ENCODE measurements around the gene TFF3. TPM values are rescaled to one million over a fixed set of nuclear protein-coding genes. Genes with fewer than 3 reads are reported as not detected.

The TFF3 gene
- total and polyA plus RNA-seq, 2 of the 13 experiments (the other 11 are each of a cell fraction or from before 2014, with no cell fraction given), result 14.2 to 26.9 TPM

GRCh38 chr21:42343556-42343955, 28.3 kb upstream of the TFF3 start:
- H3K4me1 ChIP-seq (ENCODE audit: insufficient read depth, low read length), result peaks cover 3% of the 10 kb centered on the region; the same call in 1 of the 2 replicates
- in situ Hi-C loops (cut with HindIII; ENCODE audit: extremely low pct_ligation_motif_present, low pct_unique_long_range_greater_than_20kb) (no loop called here), intact Hi-C loops (cut with micrococcal nuclease; ENCODE audit: unreplicated experiment) (no loop called here)
- H3K27ac ChIP-seq (ENCODE audit: extremely low read length, insufficient read depth, low read length), result no peak overlapping the region
- no peak for DNase-seq (ENCODE audit: low spot score)
- no peaks in the 10 kb centered on the region for H3K79me2 ChIP-seq (ENCODE audit: insufficient read depth, low read length)
- H3K36me3 ChIP-seq (replicated peaks in 1 of 2; ENCODE audit: control insufficient read depth in 1 of 2, insufficient read depth in 2 of 2, low read length in 2 of 2), result no peaks in the 10 kb centered on the region
- no peak overlapping the region for H3K4me2 ChIP-seq (ENCODE audit: low read depth, low read length)
- no peak overlapping the region for H2AFZ ChIP-seq (ENCODE audit: low read length)
- H3K9ac ChIP-seq (ENCODE audit: insufficient read depth, low read depth, low read length), result no peak overlapping the region
- 49% methylated on average over 6 of the region's 6 CpGs for WGBS (ENCODE audit: low lambda C conversion rate)
- FAIRE-seq, result no peak
- TF ChIP-seq, protein P1, sequence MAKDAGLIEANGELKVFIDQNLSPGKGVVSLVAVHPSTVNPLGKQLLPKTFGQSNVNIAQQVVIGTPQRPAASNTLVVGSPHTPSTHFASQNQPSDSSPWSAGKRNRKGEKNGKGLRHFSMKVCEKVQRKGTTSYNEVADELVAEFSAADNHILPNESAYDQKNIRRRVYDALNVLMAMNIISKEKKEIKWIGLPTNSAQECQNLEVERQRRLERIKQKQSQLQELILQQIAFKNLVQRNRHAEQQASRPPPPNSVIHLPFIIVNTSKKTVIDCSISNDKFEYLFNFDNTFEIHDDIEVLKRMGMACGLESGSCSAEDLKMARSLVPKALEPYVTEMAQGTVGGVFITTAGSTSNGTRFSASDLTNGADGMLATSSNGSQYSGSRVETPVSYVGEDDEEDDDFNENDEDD (CRISPR knock-in tag; IDR thresholded peaks at IDR 0.05; ENCODE audit: borderline replicate concordance), result no peak
- TF ChIP-seq MAX (IDR thresholded peaks at IDR 0.05) (no peak), NCOR1 (IDR thresholded peaks at IDR 0.05; ENCODE audit: borderline replicate concordance, low read length) (no peak), ZBTB33 (CRISPR knock-in tag; IDR thresholded peaks at IDR 0.05) (no peak), FOXM1 (CRISPR knock-in tag; IDR thresholded peaks at IDR 0.05) (no peak), ZC3H13 (CRISPR knock-in tag; IDR thresholded peaks at IDR 0.05) (no peak), KDM6A (CRISPR knock-in tag; IDR thresholded peaks at IDR 0.05; ENCODE audit: low read depth) (no peak), RFX1 (IDR thresholded peaks at IDR 0.05) (no peak), ZNF230 (CRISPR knock-in tag; IDR thresholded peaks at IDR 0.05) (no peak)
- TF ChIP-seq, protein P2, sequence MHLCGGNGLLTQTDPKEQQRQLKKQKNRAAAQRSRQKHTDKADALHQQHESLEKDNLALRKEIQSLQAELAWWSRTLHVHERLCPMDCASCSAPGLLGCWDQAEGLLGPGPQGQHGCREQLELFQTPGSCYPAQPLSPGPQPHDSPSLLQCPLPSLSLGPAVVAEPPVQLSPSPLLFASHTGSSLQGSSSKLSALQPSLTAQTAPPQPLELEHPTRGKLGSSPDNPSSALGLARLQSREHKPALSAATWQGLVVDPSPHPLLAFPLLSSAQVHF (CRISPR knock-in tag; IDR thresholded peaks at IDR 0.05), result no peak
- TF ChIP-seq, protein P3, sequence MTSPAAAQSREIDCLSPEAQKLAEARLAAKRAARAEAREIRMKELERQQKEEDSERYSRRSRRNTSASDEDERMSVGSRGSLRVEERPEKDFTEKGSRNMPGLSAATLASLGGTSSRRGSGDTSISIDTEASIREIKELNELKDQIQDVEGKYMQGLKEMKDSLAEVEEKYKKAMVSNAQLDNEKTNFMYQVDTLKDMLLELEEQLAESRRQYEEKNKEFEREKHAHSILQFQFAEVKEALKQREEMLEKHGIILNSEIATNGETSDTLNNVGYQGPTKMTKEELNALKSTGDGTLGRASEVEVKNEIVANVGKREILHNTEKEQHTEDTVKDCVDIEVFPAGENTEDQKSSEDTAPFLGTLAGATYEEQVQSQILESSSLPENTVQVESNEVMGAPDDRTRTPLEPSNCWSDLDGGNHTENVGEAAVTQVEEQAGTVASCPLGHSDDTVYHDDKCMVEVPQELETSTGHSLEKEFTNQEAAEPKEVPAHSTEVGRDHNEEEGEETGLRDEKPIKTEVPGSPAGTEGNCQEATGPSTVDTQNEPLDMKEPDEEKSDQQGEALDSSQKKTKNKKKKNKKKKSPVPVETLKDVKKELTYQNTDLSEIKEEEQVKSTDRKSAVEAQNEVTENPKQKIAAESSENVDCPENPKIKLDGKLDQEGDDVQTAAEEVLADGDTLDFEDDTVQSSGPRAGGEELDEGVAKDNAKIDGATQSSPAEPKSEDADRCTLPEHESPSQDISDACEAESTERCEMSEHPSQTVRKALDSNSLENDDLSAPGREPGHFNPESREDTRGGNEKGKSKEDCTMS (CRISPR knock-in tag; conservative IDR thresholded peaks at IDR 0.05), result no peak
- TF ChIP-seq, protein P4, sequence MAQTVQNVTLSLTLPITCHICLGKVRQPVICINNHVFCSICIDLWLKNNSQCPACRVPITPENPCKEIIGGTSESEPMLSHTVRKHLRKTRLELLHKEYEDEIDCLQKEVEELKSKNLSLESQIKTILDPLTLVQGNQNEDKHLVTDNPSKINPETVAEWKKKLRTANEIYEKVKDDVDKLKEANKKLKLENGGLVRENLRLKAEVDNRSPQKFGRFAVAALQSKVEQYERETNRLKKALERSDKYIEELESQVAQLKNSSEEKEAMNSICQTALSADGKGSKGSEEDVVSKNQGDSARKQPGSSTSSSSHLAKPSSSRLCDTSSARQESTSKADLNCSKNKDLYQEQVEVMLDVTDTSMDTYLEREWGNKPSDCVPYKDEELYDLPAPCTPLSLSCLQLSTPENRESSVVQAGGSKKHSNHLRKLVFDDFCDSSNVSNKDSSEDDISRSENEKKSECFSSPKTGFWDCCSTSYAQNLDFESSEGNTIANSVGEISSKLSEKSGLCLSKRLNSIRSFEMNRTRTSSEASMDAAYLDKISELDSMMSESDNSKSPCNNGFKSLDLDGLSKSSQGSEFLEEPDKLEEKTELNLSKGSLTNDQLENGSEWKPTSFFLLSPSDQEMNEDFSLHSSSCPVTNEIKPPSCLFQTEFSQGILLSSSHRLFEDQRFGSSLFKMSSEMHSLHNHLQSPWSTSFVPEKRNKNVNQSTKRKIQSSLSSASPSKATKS (CRISPR knock-in tag; IDR thresholded peaks at IDR 0.05), result no peak
- no peak overlapping the region for H3K4me3 ChIP-seq (replicated peaks in 1 of 3; ENCODE audit: insufficient read depth in 1 of 3, low read depth in 2 of 3, low read length in 3 of 3)
- no peak for ATAC-seq
- no TSS peak for BruUV-seq (replicated peaks)
- H4K20me1 ChIP-seq (ENCODE audit: insufficient read depth, low read length), result no peaks in the 10 kb centered on the region
- POLR2A ChIA-PET, result no interaction called here
- CTCF ChIA-PET (ENCODE audit: low intra/inter-chr PET ratio, low total read pairs), result no interaction called here
- peaks cover 0 to 6% of the 10 kb centered on the region in 2 experiments; a peak in 2 of 5 replicates for H3K27me3 ChIP-seq (ENCODE audit: control insufficient read depth in 1 of 2, insufficient read depth in 2 of 2, low read length in 2 of 2)
- H3K9me3 ChIP-seq (ENCODE audit: low read length), result no peaks in the 10 kb centered on the region
